ENCODE results near the gene IGLL1. TPM values are rescaled to one million over a fixed set of nuclear protein-coding genes. Genes with fewer than 3 reads are reported as not detected.

Gene IGLL1
- polyA plus RNA-seq, 1 of the 3 experiments (the other 2 are of a cell fraction) = not detected

DNA sequence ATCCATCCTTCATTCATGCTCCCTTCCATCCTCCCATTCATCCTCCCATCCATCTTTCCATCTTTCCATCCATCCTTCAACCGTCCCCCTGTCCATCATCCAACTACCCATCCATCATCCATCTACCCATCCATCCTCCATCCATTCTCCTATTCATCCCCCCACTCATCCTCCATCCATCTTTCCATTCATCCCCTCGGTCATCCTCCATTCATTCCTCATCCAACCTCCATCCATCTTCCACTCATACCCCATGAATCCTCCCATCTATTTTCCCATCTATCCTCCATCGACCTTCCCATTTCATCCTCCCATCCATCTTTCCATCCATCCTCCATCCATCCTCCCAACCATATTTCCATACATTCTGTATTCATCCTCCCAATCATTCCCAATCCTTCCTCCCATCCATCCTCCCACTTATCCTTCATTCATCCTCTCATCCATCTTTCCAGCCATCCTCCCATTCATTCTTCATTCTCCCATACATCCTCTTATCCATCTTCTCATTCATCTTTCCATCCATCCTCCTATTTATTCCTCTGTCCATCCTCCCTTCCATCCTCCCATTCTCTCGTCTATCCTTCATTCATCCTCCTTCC, 29.9 kb downstream of the IGLL1 start:
- Histone ChIP-seq H3K36me3 (replicated peaks in 1 of 2; ENCODE audit: control insufficient read depth in 1 of 2, insufficient read depth in 2 of 2, low read length in 1 of 2) (no peaks in the 10 kb centered on the region), H3K27ac (ENCODE audit: low read depth in 2 of 2, low read length in 1 of 2) (no peak overlapping the region), H3K79me2 (ENCODE audit: insufficient read depth) (no peaks in the 10 kb centered on the region), H3K9ac (no peak overlapping the region), H2AFZ (ENCODE audit: low read depth) (no peak overlapping the region), H4K20me1 (ENCODE audit: insufficient read depth) (no peaks in the 10 kb centered on the region), H3K4me2 (no peak overlapping the region), H3K9me3 (no peaks in the 10 kb centered on the region), H3K27me3 (ENCODE audit: insufficient read depth) (no peaks in the 10 kb centered on the region), H3F3A (replicated peaks; ENCODE audit: insufficient read depth) (no peaks in the 10 kb centered on the region), H3K9me2 (no peaks in the 10 kb centered on the region), H3K4me1 (ENCODE audit: control insufficient read depth in 1 of 2, insufficient read depth in 2 of 2, low read depth in 1 of 2, low read length in 1 of 2) (no peaks in the 10 kb centered on the region), H3K4me3 (ENCODE audit: low read depth in 2 of 2, low read length in 1 of 2) (no peak overlapping the region)
- ChIA-PET POLR2A (no interaction called here), CTCF (no interaction called here)
- TF ChIP-seq YY1 (IDR thresholded peaks at IDR 0.05; ENCODE audit: low read depth) (no peak), EP300 (IDR thresholded peaks at IDR 0.05; ENCODE audit: borderline replicate concordance in 1 of 2, low read depth in 1 of 2, low read length in 1 of 2) (no peak), ELF1 (IDR thresholded peaks at IDR 0.05) (no peak), SIN3A (IDR thresholded peaks at IDR 0.05; ENCODE audit: borderline replicate concordance, low read depth, low read length) (no peak)
- TF ChIP-seq, protein P1, sequence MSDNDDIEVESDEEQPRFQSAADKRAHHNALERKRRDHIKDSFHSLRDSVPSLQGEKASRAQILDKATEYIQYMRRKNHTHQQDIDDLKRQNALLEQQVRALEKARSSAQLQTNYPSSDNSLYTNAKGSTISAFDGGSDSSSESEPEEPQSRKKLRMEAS (IDR thresholded peaks at IDR 0.05; ENCODE audit: low read depth) = no peak
- DNase-seq = no peak
- 26% methylated on average over 4 of the region's 4 CpGs for WGBS (ENCODE audit: low lambda C conversion rate)

DNA sequence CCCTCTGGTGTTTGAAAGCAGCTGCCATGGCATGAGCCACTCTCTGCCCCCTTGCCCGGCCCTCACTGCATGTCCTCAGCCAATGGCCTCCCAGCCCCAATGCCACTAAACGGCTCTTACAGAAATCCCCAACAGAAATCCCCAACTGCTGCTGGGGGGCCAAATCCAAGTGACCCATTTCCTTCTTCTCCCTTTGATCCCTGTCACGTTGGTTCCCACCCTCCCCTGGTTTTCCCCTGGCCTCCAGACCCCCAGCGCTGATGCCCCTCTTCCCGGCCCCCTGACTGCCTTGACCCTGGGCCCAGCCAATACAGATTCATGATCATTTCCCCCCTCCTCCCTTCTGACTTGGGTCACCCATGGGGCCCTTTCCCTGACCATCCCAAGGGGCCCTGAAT, 30.9 kb downstream of the IGLL1 start:
- H3K27me3 ChIP-seq (ENCODE audit: insufficient read depth) = no peaks in the 10 kb centered on the region
- no peak overlapping the region for H3K4me2 ChIP-seq
- ChIA-PET CTCF (no interaction called here), POLR2A (no interaction called here)
- no peak overlapping the region for H3K27ac ChIP-seq (ENCODE audit: low read depth in 2 of 2, low read length in 1 of 2)
- no peaks in the 10 kb centered on the region for H3K9me2 ChIP-seq
- no peaks in the 10 kb centered on the region for H3F3A ChIP-seq (replicated peaks; ENCODE audit: insufficient read depth)
- no peak for TF ChIP-seq YY1 (IDR thresholded peaks at IDR 0.05; ENCODE audit: low read depth)
- no peak for TF ChIP-seq ELF1 (IDR thresholded peaks at IDR 0.05)
- TF ChIP-seq CHD2 (IDR thresholded peaks at IDR 0.05; ENCODE audit: low read length, partially characterized antibody) = no peak
- no peak for TF ChIP-seq RFX5 (IDR thresholded peaks at IDR 0.05; ENCODE audit: low read length)
- TF ChIP-seq RAD21 (IDR thresholded peaks at IDR 0.05; ENCODE audit: low read length) = no peak
- TF ChIP-seq MXI1 (IDR thresholded peaks at IDR 0.05; ENCODE audit: low read depth, low read length) = no peak
- TF ChIP-seq SMC3 (IDR thresholded peaks at IDR 0.05; ENCODE audit: low read depth, low read length) = no peak
- TF ChIP-seq FOXM1 (IDR thresholded peaks at IDR 0.05; ENCODE audit: low read depth) = no peak
- TF ChIP-seq, protein P2, sequence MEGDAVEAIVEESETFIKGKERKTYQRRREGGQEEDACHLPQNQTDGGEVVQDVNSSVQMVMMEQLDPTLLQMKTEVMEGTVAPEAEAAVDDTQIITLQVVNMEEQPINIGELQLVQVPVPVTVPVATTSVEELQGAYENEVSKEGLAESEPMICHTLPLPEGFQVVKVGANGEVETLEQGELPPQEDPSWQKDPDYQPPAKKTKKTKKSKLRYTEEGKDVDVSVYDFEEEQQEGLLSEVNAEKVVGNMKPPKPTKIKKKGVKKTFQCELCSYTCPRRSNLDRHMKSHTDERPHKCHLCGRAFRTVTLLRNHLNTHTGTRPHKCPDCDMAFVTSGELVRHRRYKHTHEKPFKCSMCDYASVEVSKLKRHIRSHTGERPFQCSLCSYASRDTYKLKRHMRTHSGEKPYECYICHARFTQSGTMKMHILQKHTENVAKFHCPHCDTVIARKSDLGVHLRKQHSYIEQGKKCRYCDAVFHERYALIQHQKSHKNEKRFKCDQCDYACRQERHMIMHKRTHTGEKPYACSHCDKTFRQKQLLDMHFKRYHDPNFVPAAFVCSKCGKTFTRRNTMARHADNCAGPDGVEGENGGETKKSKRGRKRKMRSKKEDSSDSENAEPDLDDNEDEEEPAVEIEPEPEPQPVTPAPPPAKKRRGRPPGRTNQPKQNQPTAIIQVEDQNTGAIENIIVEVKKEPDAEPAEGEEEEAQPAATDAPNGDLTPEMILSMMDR (IDR thresholded peaks at IDR 0.05) = no peak
- no peak for TF ChIP-seq EP300 (IDR thresholded peaks at IDR 0.05; ENCODE audit: borderline replicate concordance in 1 of 2, low read depth in 1 of 2, low read length in 1 of 2)
- no peak for TF ChIP-seq FOSL2 (IDR thresholded peaks at IDR 0.05; ENCODE audit: borderline replicate concordance, low read depth)
- TF ChIP-seq JUND (IDR thresholded peaks at IDR 0.05) = no peak
- no peaks in the 10 kb centered on the region for H3K4me1 ChIP-seq (ENCODE audit: control insufficient read depth in 1 of 2, insufficient read depth in 2 of 2, low read depth in 1 of 2, low read length in 1 of 2)
- H2AFZ ChIP-seq (ENCODE audit: low read depth) = no peak overlapping the region
- no peaks in the 10 kb centered on the region for H4K20me1 ChIP-seq (ENCODE audit: insufficient read depth)
- no peak overlapping the region for H3K4me3 ChIP-seq (ENCODE audit: low read depth in 2 of 2, low read length in 1 of 2)
- H3K9me3 ChIP-seq = no peaks in the 10 kb centered on the region
- WGBS (ENCODE audit: low lambda C conversion rate) = 53% methylated on average over 4 of the region's 5 CpGs
- no peak for DNase-seq
- H3K36me3 ChIP-seq (replicated peaks in 1 of 2; ENCODE audit: control insufficient read depth in 1 of 2, insufficient read depth in 2 of 2, low read length in 1 of 2) = no peaks in the 10 kb centered on the region
- no peak overlapping the region for H3K9ac ChIP-seq
- no peaks in the 10 kb centered on the region for H3K79me2 ChIP-seq (ENCODE audit: insufficient read depth)

Measured in SK-N-SH (cell line).